Ovary (tissue), 9 donors: ENCODE results near the gene PGK1. TPM values are rescaled to one million over a fixed set of nuclear protein-coding genes. Genes with fewer than 3 reads are reported as not detected.

ENCODE experiments used
- DNase-seq, 5 donors: peaks; one replicate each; pipeline ENCODE4 v3.0.0-alpha.2; 2019 to 2020
- H3K27ac ChIP-seq, 2 donors: fragments of 200-600 bp; one replicate each; pipeline versions ENCODE4 v1.5.1 to v1.8.0; 2019 to 2022
- H3K27me3 ChIP-seq: fragments of 200-600 bp; one replicate; pipeline ENCODE4 v1.8.0; 2022
- H3K36me3 ChIP-seq: fragments of 200-600 bp; sonication (generic); one replicate; pipeline ENCODE4 v1.5.1; 2019
- H3K4me1 ChIP-seq: one replicate; pipeline ENCODE4 v1.8.1; 2013; ENCODE audit warnings: mild to moderate bottlenecking, moderate library complexity; ENCODE audit not compliant: insufficient read depth
- H3K4me3 ChIP-seq: fragments of 200-600 bp; sonication (generic); one replicate; pipeline ENCODE4 v1.5.1; 2017
- H3K9me3 ChIP-seq, 2 donors: fragments of 200-600 bp in 1 of 2; sonication (generic) in 1 of 2; one replicate each; pipeline versions ENCODE4 v1.5.1 to v1.8.1; 2013 to 2019; ENCODE audit warnings: mild to moderate bottlenecking in 1 of 2, moderate library complexity in 1 of 2
- CTCF ChIP-seq, 3 donors: fragments of 450-650 bp in 2 of 3; fragments of 200-600 bp in 1 of 3; IDR thresholded peaks; one replicate each; pipeline versions ENCODE4 v1.5.1 to v1.8.0; 2016 to 2022; ENCODE audit warnings: antibody characterized with exemption in 3 of 3, mild to moderate bottlenecking in 1 of 3
- EP300 ChIP-seq: sonication (generic); formaldehyde crosslinking; IDR thresholded peaks from one replicate; pipeline ENCODE4 v1.6.1; 2017; ENCODE audit warnings: antibody characterized with exemption
- POLR2A ChIP-seq: fragments of 450-650 bp; IDR thresholded peaks from one replicate; pipeline ENCODE4 v1.6.1; 2017; ENCODE audit warnings: antibody characterized with exemption, mild to moderate bottlenecking, moderate library complexity
- WGBS, 3 donors: extraction: QIAGEN DNeasy Blood & Tissue Kit in 1 of 3; methylation state at CpG; one replicate each; pipeline versions ENCODE4 v1.1.5 to v1.1.7; 2013 to 2017; 5-methylcytosine and 5-hydroxymethylcytosine counted together
- intact Hi-C, 4 donors: fragments of 100-400 bp; cut with DNase I; formaldehyde crosslinking; loops; one replicate each; pipeline versions ENCODE4 v1.11.0 to v1.15.1; 2022 to 2023
- polyA plus RNA-seq, 2 donors: library from polyadenylated mRNA; stranded (reverse); fragments of 200-250 nt in 1 of 2; fragments of 350-450 nt in 1 of 2; fragmentation: Illumina TruSeq in 1 of 2; extraction: RNeasy Lipid Tissue Mini Kit (QIAGEN cat#74804) in 1 of 2; gene quantifications; one replicate each; pipeline ENCODE4 v1.2.3, GENCODE V29; 2013 to 2014
- total RNA-seq, 7 donors: library from RNA; depleted of rRNA in 2 of 7; stranded (reverse); fragments of >200 nt in 2 of 7; fragmentation: NEBNext Ultra II Directional in 3 of 7; extraction: Animal tissue kit (Norgen Biotek cat#: 25700) in 3 of 7; gene quantifications; one replicate each; pipeline versions ENCODE4 v1.1.0 to v1.2.4, GENCODE V29; 2016 to 2023
- donor health status: DM: no; HTN: no; CAD: no; lungs with moderate emphysema.
- donor health status: DM: no; HTN: no; CAD: no.
- donor health status: Bipolar disorder and iron deficiency.
- donor health status: DM: yes; HTN: yes; CAD: no.
- donor health status: DM: no; HTN: no; CAD: no.
- donor health status: DM: yes; HTN: yes; CAD: no.

PGK1 gene
- total and polyA plus RNA-seq, 9 donors = 72.5 to 251 (median 132) TPM

GRCh38 chrX:78103001-78103622 lies 936 bp upstream of the PGK1 start:
- intact Hi-C loops = no loop called here
- 79 to 83% (median 83%) methylated on average over 23 of the region's 23 CpGs for WGBS, 3 donors

GRCh38 chrX:78104447-78105176 lies 564 bp downstream of the PGK1 start:
- no peaks in the 10 kb centered on the region for H3K27me3 ChIP-seq
- WGBS, 3 donors = 28 to 37% (median 30%) methylated on average over 27 of the region's 27 CpGs
- H3K4me3 ChIP-seq = peak overlapping the region; percentile 63
- intact Hi-C loops = no loop called here
- DNase-seq = peak; percentile 18 to 45 (median 43)
- TF ChIP-seq CTCF (IDR thresholded peaks at IDR 0.05) = no peak
- TF ChIP-seq POLR2A = no peak
- no peak for TF ChIP-seq EP300
- H3K27ac ChIP-seq = peak overlapping the region; percentile 58 to 82
- no peaks in the 10 kb centered on the region for H3K9me3 ChIP-seq
- H3K36me3 ChIP-seq = no peaks in the 10 kb centered on the region
- peaks cover 3% of the 10 kb centered on the region for H3K4me1 ChIP-seq

More at GRCh38 chrX:78103001-78103622, 936 bp upstream of the PGK1 start:
- peak in 3 of 5 donors; percentile 9 to 33 (median 32) for DNase-seq
- H3K9me3 ChIP-seq = no peaks in the 10 kb centered on the region
- TF ChIP-seq EP300 (no peak), CTCF (IDR thresholded peaks at IDR 0.05) (no peak), POLR2A (no peak)
- H3K27me3 ChIP-seq = no peaks in the 10 kb centered on the region
- H3K27ac ChIP-seq = peak overlapping the region; percentile 51 to 82
- H3K36me3 ChIP-seq = no peaks in the 10 kb centered on the region
- peaks cover 3% of the 10 kb centered on the region for H3K4me1 ChIP-seq
- peak overlapping the region; percentile 38 for H3K4me3 ChIP-seq

- no peaks in the 10 kb centered on the region for H3K36me3 ChIP-seq
- H3K27me3 ChIP-seq = no peaks in the 10 kb centered on the region
- H3K4me1 ChIP-seq = peaks cover 3% of the 10 kb centered on the region
- H3K27ac ChIP-seq = no peak overlapping the region
- 54 to 66% (median 63%) methylated on average over 11 of the region's 11 CpGs for WGBS, 3 donors
- DNase-seq = no peak
- no peak overlapping the region for H3K4me3 ChIP-seq
- TF ChIP-seq CTCF (IDR thresholded peaks at IDR 0.05) (no peak), EP300 (no peak), POLR2A (no peak)
- intact Hi-C loops = no loop called here
- H3K9me3 ChIP-seq = no peaks in the 10 kb centered on the region
These were observed 2.0 kb downstream of the PGK1 start for GRCh38 chrX:78105944-78106650.

GRCh38 chrX:78106651-78106986 lies 2.6 kb downstream of the PGK1 start:
- H3K27ac ChIP-seq = no peak overlapping the region
- TF ChIP-seq EP300 (no peak), CTCF (IDR thresholded peaks at IDR 0.05) (no peak)
- no peaks in the 10 kb centered on the region for H3K27me3 ChIP-seq
- H3K4me1 ChIP-seq = peaks cover 3% of the 10 kb centered on the region
- H3K36me3 ChIP-seq = no peaks in the 10 kb centered on the region
- no peak for DNase-seq
- no peak overlapping the region for H3K4me3 ChIP-seq
- WGBS, 3 donors = 86 to 97% (median 93%) methylated on average over 1 of the region's 1 CpG
- intact Hi-C loops = no loop called here
- no peaks in the 10 kb centered on the region for H3K9me3 ChIP-seq
